LNCaP clone FGC (cell line): Measurements from ENCODE around the gene TLR2.

ENCODE experiments used
- DNase-seq: peaks from one replicate; pipeline ENCODE4 v3.0.0-alpha.2; 2011; ENCODE audit warnings: low read depth
- H3K4me3 ChIP-seq: 2 replicates; pipeline ENCODE4 v1.5.1; 2011; ENCODE audit warnings: mild to moderate bottlenecking, low read depth, low read length, control low read depth
- TF ChIP-seq, protein P1 (sequence below): IDR thresholded peaks from 2 replicates; pipeline ENCODE4 v1.5.1; 2012; ENCODE audit warnings: mild to moderate bottlenecking; ENCODE audit not compliant: control insufficient read depth, insufficient read depth; ENCODE audit errors: extremely low read depth

The TLR2 gene

GRCh38 chr4:153745651-153746050, 61.6 kb downstream of the TLR2 start:
- TF ChIP-seq, protein P1, sequence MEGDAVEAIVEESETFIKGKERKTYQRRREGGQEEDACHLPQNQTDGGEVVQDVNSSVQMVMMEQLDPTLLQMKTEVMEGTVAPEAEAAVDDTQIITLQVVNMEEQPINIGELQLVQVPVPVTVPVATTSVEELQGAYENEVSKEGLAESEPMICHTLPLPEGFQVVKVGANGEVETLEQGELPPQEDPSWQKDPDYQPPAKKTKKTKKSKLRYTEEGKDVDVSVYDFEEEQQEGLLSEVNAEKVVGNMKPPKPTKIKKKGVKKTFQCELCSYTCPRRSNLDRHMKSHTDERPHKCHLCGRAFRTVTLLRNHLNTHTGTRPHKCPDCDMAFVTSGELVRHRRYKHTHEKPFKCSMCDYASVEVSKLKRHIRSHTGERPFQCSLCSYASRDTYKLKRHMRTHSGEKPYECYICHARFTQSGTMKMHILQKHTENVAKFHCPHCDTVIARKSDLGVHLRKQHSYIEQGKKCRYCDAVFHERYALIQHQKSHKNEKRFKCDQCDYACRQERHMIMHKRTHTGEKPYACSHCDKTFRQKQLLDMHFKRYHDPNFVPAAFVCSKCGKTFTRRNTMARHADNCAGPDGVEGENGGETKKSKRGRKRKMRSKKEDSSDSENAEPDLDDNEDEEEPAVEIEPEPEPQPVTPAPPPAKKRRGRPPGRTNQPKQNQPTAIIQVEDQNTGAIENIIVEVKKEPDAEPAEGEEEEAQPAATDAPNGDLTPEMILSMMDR: no peak

DNA sequence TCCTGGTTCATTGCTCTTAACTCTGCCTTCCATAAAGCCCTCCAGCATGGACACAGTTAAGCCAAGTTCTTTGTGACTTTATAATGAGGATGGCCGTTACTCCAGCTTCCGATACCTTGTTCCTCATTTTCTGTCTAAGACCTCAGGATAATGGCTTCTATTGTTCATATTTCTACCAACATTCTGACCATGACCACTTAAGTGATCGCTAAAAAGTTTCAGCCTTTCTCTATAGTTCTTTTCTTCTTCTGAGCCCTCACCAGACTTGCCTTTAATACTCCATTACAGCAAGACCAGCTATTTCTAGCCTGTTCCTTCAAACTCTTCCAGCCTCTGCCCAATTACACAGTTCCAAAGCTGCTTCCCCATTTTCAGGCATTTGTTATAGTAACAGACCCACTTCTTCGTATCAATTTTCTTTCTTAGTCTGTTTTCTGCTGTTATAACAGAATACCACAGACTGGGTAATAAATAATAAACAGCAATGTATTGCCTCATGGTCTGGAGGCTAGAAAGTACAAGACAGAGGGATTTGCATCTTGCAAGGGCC, 63.4 kb downstream of the TLR2 start:
- no peak overlapping the region for H3K4me3 ChIP-seq
- DNase-seq: no peak
- TF ChIP-seq, protein P1: no peak

More at GRCh38 chr4:153745651-153746050, 61.6 kb downstream of the TLR2 start:
- no peak overlapping the region for H3K4me3 ChIP-seq
- no peak for DNase-seq

- H3K4me3 ChIP-seq: no peak overlapping the region
- TF ChIP-seq, protein P1: no peak
- DNase-seq: no peak
These were observed 64.3 kb downstream of the TLR2 start for GRCh38 chr4:153748378-153748777.

DNA sequence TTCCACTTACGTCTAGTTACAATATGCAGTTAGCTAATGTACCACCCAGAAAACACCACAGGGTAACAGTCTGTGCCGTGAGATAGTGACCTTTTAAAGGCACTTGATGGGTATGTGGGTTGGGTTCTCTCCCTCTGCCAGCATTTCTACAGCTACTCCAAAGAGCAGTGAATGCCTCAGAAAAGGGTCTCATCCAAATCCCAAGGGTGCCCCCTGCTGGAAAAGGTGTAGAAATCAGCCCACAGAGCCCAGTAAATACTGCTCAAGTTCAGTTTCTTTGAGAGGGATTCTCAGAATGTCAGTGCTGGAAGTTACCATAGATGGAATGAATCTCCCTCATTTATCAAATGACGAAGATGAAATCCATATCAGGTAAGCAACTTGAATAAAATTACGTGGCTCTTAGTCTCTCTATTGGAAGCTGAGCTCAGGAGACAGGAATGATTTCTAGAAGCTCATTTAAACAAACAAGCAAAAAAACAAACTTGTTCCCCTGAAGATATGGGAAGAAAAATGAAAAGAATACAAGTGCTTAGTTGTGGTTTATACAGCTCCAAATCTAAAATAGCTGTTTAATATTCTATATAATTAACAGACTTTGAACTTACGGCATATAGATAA, 66.2 kb downstream of the TLR2 start:
- no peak overlapping the region for H3K4me3 ChIP-seq
- TF ChIP-seq, protein P1: peak; percentile 84
- DNase-seq: peak; percentile 34

- no peak for DNase-seq
- H3K4me3 ChIP-seq: no peak overlapping the region
- TF ChIP-seq, protein P1: no peak
These were observed 71.1 kb downstream of the TLR2 start for GRCh38 chr4:153755186-153755585.
